MCF 10A (cell line): ENCODE results near the gene IFI27L2. TPM values are rescaled to one million over a fixed set of nuclear protein-coding genes. Genes with fewer than 3 reads are reported as not detected.

Experiments
- BruUV-seq: library from RNA; stranded (reverse); fragments of 400-500 nt; replicated peaks from 2 replicates; lab custom pipeline; 2021; lab: Mats Ljungman, UMichigan
- CTCF ChIA-PET: fragments of 300-600 bp; sonication (Branson Sonifier 250); formaldehyde crosslinking; extraction: SDS; loops from one replicate; lab custom pipeline; 2021; ENCODE audit warnings: antibody characterized with exemption, inconsistent platforms; lab: Yijun Ruan, JAX
- POLR2A ChIA-PET: fragments of 300-600, 350-650 bp; sonication (Branson Sonifier 250); formaldehyde crosslinking; extraction: SDS; loops from one replicate; lab custom pipeline; 2020; ENCODE audit warnings: antibody characterized with exemption, inconsistent platforms; lab: Yijun Ruan, JAX
- DNase-seq: peaks from one replicate; pipeline ENCODE4 v3.0.0-alpha.2; 2018; ENCODE audit not compliant: unreplicated experiment
- H3K27ac Mint-ChIP-seq: one replicate; pipeline ENCODE4 v1.8.0; 2022; ENCODE audit warnings: mild to moderate bottlenecking, low read depth, mixed read lengths; ENCODE audit not compliant: unreplicated experiment
- H3K27me3 Mint-ChIP-seq: one replicate; pipeline ENCODE4 v1.8.0; 2022; ENCODE audit warnings: mixed read lengths; ENCODE audit not compliant: insufficient read depth, unreplicated experiment
- H3K36me3 Mint-ChIP-seq: one replicate; pipeline ENCODE4 v1.8.0; 2022; ENCODE audit warnings: mild to moderate bottlenecking, moderate library complexity, mixed read lengths; ENCODE audit not compliant: insufficient read depth, unreplicated experiment
- H3K4me1 Mint-ChIP-seq: one replicate; pipeline ENCODE4 v1.8.0; 2022; ENCODE audit warnings: mixed read lengths; ENCODE audit not compliant: insufficient read depth, unreplicated experiment
- H3K4me3 Mint-ChIP-seq: one replicate; pipeline ENCODE4 v1.8.0; 2022; ENCODE audit warnings: mild to moderate bottlenecking, moderate library complexity, mixed read lengths; ENCODE audit not compliant: unreplicated experiment
- H3K9me3 Mint-ChIP-seq: one replicate; pipeline ENCODE4 v1.8.0; 2022; ENCODE audit warnings: mixed read lengths; ENCODE audit not compliant: unreplicated experiment
- CTCF ChIP-seq: fragments of 200-600 bp; IDR thresholded peaks from one replicate; pipeline ENCODE4 v1.8.0; 2022; ENCODE audit warnings: antibody characterized with exemption, mild to moderate bottlenecking; ENCODE audit not compliant: unreplicated experiment
- intact Hi-C: fragments of 100-400 bp; cut with micrococcal nuclease; formaldehyde crosslinking; loops from 2 replicates; pipeline ENCODE4 v1.14.1; 2022
- total RNA-seq: library from RNA; stranded (reverse); gene quantifications from 2 replicates; pipeline ENCODE4 v1.2.3, GENCODE V29; 2022

The IFI27L2 gene
- total RNA-seq, 1 experiment from 2014 or later = 44.3 TPM

- H3K36me3 Mint-ChIP-seq = no peaks in the 10 kb centered on the region
- intact Hi-C loops = no loop called here
- DNase-seq = no peak
- peaks cover 33% of the 10 kb centered on the region for H3K4me1 Mint-ChIP-seq
- no peak overlapping the region for H3K27ac Mint-ChIP-seq
- no peak overlapping the region for H3K4me3 Mint-ChIP-seq
- BruUV-seq = no TSS peak
- no peak for TF ChIP-seq CTCF
- POLR2A ChIA-PET = interaction anchor here (1.2 kb wide), 1 partner anchor 15 kb away, joined by 3 read pairs; the partner anchor contains the start of gene IFI27L2
- CTCF ChIA-PET = interaction anchor here (1.4 kb wide), 2 partner anchors 14 to 22 kb away, joined by 4 to 6 read pairs; partner anchors contain the start of gene IFI27L2
- H3K9me3 Mint-ChIP-seq = no peaks in the 10 kb centered on the region
- H3K27me3 Mint-ChIP-seq = no peaks in the 10 kb centered on the region
These were observed 14.8 kb downstream of the IFI27L2 start for GRCh38 chr14:94114589-94115057.

GRCh38 chr14:94113908-94114588 is 15.4 kb downstream of the IFI27L2 start:
- no peaks in the 10 kb centered on the region for H3K9me3 Mint-ChIP-seq
- H3K4me3 Mint-ChIP-seq = no peak overlapping the region
- intact Hi-C loops = no loop called here
- ChIA-PET POLR2A (no interaction called here), CTCF (interaction anchor here (1.4 kb wide), 1 partner anchor 23 kb away, joined by 4 read pairs; no protein-coding TSS in a partner anchor)
- no peaks in the 10 kb centered on the region for H3K36me3 Mint-ChIP-seq
- no peak for DNase-seq
- H3K4me1 Mint-ChIP-seq = peaks cover 33% of the 10 kb centered on the region
- no TSS peak for BruUV-seq
- H3K27me3 Mint-ChIP-seq = no peaks in the 10 kb centered on the region
- TF ChIP-seq CTCF = no peak
- no peak overlapping the region for H3K27ac Mint-ChIP-seq

GRCh38 chr14:94113490-94113889 is 15.9 kb downstream of the IFI27L2 start:
- no TSS peak for BruUV-seq

More at GRCh38 chr14:94113490-94113889, 15.9 kb downstream of the IFI27L2 start:
- Mint-ChIP-seq H3K36me3 (no peaks in the 10 kb centered on the region), H3K4me3 (no peak overlapping the region), H3K4me1 (peaks cover 33% of the 10 kb centered on the region), H3K9me3 (no peaks in the 10 kb centered on the region), H3K27me3 (no peaks in the 10 kb centered on the region), H3K27ac (no peak overlapping the region)
- ChIA-PET POLR2A (no interaction called here), CTCF (interaction anchor here (1.1 to 1.9 kb wide), 3 partner anchors 19 to 75 kb away, joined by 3 to 4 read pairs (median 4); no protein-coding TSS in a partner anchor)
- DNase-seq = peak; percentile 67
- TF ChIP-seq CTCF = no peak
- intact Hi-C loops = no loop called here
